Measurements from ENCODE around the gene TSPEAR. TPM values are rescaled to one million over a fixed set of nuclear protein-coding genes. Genes with fewer than 3 reads are reported as not detected.

The TSPEAR gene
- total and polyA plus RNA-seq, 2 of the 13 experiments (the other 11 are each of a cell fraction or from before 2014, with no cell fraction given), result 0.07 to 0.32 TPM

GRCh38 chr21:44484498-44485253, 226.7 kb downstream of the TSPEAR start:
- Histone ChIP-seq H3K27ac (ENCODE audit: extremely low read length, insufficient read depth, low read length) (peak overlapping the region; percentile 90), H2AFZ (ENCODE audit: low read length) (no peak overlapping the region), H3K79me2 (ENCODE audit: insufficient read depth, low read length) (peaks cover 49% of the 10 kb centered on the region), H3K4me1 (ENCODE audit: insufficient read depth, low read length) (peaks cover 79% of the 10 kb centered on the region), H3K9me3 (ENCODE audit: low read length) (no peaks in the 10 kb centered on the region), H3K27me3 (ENCODE audit: control insufficient read depth in 1 of 2, insufficient read depth in 2 of 2, low read length in 2 of 2) (no peaks in the 10 kb centered on the region; a peak in 1 of 5 replicates), H3K4me2 (ENCODE audit: low read depth, low read length) (peak overlapping the region; percentile 97), H3K9ac (ENCODE audit: insufficient read depth, low read depth, low read length) (peak overlapping the region; percentile 95), H4K20me1 (ENCODE audit: insufficient read depth, low read length) (no peaks in the 10 kb centered on the region), H3K36me3 (replicated peaks in 1 of 2; ENCODE audit: control insufficient read depth in 1 of 2, insufficient read depth in 2 of 2, low read length in 2 of 2) (peaks cover 5% of the 10 kb centered on the region in 2 experiments; a peak in 2 of 5 replicates), H3K4me3 (replicated peaks in 1 of 3; ENCODE audit: insufficient read depth in 1 of 3, low read depth in 2 of 3, low read length in 3 of 3) (peak overlapping the region; percentile 64 to 81 (median 69))
- ATAC-seq, result peak; percentile 7; the same call in 1 of the 3 replicates
- in situ Hi-C loops (cut with HindIII; ENCODE audit: extremely low pct_ligation_motif_present, low pct_unique_long_range_greater_than_20kb) (loop anchor here (5.0 kb wide), 2 partner anchors 42 to 107 kb away; no protein-coding TSS in a partner anchor), intact Hi-C loops (cut with micrococcal nuclease; ENCODE audit: unreplicated experiment) (loop anchor here (10.0 kb wide), 1 partner anchor 180 kb away; the partner anchor contains the start of gene PFKL)
- WGBS (ENCODE audit: low lambda C conversion rate), result 80% methylated on average over 42 of the region's 43 CpGs
- ChIA-PET POLR2A (interaction anchor here (0.6 to 6.0 kb wide), 7 partner anchors 9 to 146 kb away, joined by 3 to 115 read pairs (median 27); partner anchors contain the start of genes CFAP410 and LRRC3), CTCF (ENCODE audit: low intra/inter-chr PET ratio, low total read pairs) (no interaction called here)
- FAIRE-seq, result no peak
- peak; percentile 48 for DNase-seq (ENCODE audit: low spot score)
- no TSS peak for BruUV-seq (replicated peaks)
- no peak for TF ChIP-seq BATF2 (CRISPR knock-in tag; IDR thresholded peaks at IDR 0.05)
- 0 out of 4 replicates have a peak, but pooled peaks of 1 of the 2 experiments have one; percentile 32 for TF ChIP-seq POLR2A (IDR thresholded peaks at IDR 0.05; ENCODE audit: insufficient read depth in 1 of 2, low read depth in 2 of 2, low read length in 2 of 2)
- no peak for TF ChIP-seq NR1H2 (CRISPR knock-in tag; IDR thresholded peaks at IDR 0.05; ENCODE audit: borderline replicate concordance, low read depth)
- no peak for TF ChIP-seq ZKSCAN5 (CRISPR knock-in tag; IDR thresholded peaks at IDR 0.05)
- no peak for TF ChIP-seq ZZZ3 (CRISPR knock-in tag; IDR thresholded peaks at IDR 0.05; ENCODE audit: borderline replicate concordance)
- TF ChIP-seq, protein P1, sequence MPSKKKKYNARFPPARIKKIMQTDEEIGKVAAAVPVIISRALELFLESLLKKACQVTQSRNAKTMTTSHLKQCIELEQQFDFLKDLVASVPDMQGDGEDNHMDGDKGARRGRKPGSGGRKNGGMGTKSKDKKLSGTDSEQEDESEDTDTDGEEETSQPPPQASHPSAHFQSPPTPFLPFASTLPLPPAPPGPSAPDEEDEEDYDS (CRISPR knock-in tag; IDR thresholded peaks at IDR 0.05), result peak; percentile 72
- TF ChIP-seq ZNF713 (CRISPR knock-in tag; IDR thresholded peaks at IDR 0.05), result no peak
- no peak for TF ChIP-seq ZBTB42 (CRISPR knock-in tag; IDR thresholded peaks at IDR 0.05)
- no peak for TF ChIP-seq GATAD2A (CRISPR knock-in tag; IDR thresholded peaks at IDR 0.05)
- no peak for TF ChIP-seq TCF12 (IDR thresholded peaks at IDR 0.05)
- TF ChIP-seq TCF12 (CRISPR knock-in tag; IDR thresholded peaks at IDR 0.05), result no peak
- TF ChIP-seq GABPA (IDR thresholded peaks at IDR 0.05; ENCODE audit: low read depth, low read length), result no peak
- peak; percentile 64; the same call in 1 of the 2 replicates for TF ChIP-seq GABPA (CRISPR knock-in tag; IDR thresholded peaks at IDR 0.05; ENCODE audit: low read depth)
- TF ChIP-seq, protein P2, sequence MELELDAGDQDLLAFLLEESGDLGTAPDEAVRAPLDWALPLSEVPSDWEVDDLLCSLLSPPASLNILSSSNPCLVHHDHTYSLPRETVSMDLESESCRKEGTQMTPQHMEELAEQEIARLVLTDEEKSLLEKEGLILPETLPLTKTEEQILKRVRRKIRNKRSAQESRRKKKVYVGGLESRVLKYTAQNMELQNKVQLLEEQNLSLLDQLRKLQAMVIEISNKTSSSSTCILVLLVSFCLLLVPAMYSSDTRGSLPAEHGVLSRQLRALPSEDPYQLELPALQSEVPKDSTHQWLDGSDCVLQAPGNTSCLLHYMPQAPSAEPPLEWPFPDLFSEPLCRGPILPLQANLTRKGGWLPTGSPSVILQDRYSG (CRISPR knock-in tag; IDR thresholded peaks at IDR 0.05), result 0 out of 2 replicates have a peak, but pooled peaks have one; percentile 2
- TF ChIP-seq ZNF792 (CRISPR knock-in tag; IDR thresholded peaks at IDR 0.05), result no peak
- no peak for TF ChIP-seq SNAPC5 (CRISPR knock-in tag; IDR thresholded peaks at IDR 0.05; ENCODE audit: borderline replicate concordance)
- no peak for TF ChIP-seq ZBED4 (CRISPR knock-in tag; IDR thresholded peaks at IDR 0.05; ENCODE audit: borderline replicate concordance)
- TF ChIP-seq ZNF225 (CRISPR knock-in tag; IDR thresholded peaks at IDR 0.05), result no peak
- TF ChIP-seq HNRNPK (IDR thresholded peaks at IDR 0.05; ENCODE audit: low read depth, low read length, poor library complexity, severe bottlenecking), result peak; percentile 41
- no peak for TF ChIP-seq NCOA1 (CRISPR knock-in tag; IDR thresholded peaks at IDR 0.05)
